ENCODE measurements around the gene ZP2.

Gene ZP2

DNA sequence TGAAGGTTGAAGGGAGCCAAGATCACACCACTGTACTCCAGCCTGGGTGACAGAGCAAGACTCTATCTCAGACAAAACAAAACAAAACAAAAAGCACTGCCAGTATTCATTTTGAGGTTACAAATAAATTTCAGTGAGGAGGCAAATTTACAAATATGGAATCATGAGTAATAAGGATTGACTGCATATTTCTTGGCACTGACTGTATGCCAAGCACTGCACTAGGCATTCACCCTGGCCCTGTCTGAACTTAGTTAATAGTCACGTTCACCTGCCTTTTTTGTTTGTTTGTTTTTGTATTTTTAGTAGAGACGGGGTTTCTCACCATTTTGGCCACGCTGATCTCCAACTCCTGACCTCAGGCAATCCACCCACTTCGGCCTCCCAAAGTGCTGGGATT is 47.8 kb downstream of the ZP2 start:
- DNase-seq: no peak
- Histone ChIP-seq H3K36me3 (peaks cover 30% of the 10 kb centered on the region), H3K27ac (no peak overlapping the region), H3K4me3 (ENCODE audit: low read depth, low read length) (no peak overlapping the region), H3K9me3 (ENCODE audit: severe bottlenecking) (no peaks in the 10 kb centered on the region), H3K27me3 (ENCODE audit: insufficient read depth, low read depth, severe bottlenecking) (no peaks in the 10 kb centered on the region)
- TF ChIP-seq, protein P1, sequence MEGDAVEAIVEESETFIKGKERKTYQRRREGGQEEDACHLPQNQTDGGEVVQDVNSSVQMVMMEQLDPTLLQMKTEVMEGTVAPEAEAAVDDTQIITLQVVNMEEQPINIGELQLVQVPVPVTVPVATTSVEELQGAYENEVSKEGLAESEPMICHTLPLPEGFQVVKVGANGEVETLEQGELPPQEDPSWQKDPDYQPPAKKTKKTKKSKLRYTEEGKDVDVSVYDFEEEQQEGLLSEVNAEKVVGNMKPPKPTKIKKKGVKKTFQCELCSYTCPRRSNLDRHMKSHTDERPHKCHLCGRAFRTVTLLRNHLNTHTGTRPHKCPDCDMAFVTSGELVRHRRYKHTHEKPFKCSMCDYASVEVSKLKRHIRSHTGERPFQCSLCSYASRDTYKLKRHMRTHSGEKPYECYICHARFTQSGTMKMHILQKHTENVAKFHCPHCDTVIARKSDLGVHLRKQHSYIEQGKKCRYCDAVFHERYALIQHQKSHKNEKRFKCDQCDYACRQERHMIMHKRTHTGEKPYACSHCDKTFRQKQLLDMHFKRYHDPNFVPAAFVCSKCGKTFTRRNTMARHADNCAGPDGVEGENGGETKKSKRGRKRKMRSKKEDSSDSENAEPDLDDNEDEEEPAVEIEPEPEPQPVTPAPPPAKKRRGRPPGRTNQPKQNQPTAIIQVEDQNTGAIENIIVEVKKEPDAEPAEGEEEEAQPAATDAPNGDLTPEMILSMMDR (IDR thresholded peaks at IDR 0.05; ENCODE audit: low read depth, low read length): no peak

DNA sequence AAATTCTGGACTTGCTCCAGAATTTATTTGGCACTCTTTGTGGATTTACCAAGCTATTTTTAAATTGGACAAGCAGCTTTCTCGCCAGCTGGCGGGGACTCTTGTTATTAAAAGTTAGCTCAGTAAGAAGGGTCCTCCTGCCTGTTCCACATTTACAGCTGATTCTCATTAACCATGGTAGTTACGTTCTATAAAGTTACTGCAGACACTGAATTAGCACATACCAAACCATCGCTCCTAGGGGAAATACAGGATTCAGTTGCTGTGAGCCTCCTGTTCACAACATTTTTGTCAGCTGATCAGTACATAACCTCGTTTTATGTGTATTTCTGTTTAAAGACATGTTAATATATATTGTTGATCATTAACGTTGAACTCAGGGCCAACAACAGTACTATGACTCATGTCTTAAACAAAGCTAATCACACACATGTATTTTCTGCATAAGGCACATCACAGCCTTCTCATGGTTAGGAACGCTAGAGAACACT is 48.7 kb downstream of the ZP2 start:
- Histone ChIP-seq H3K27ac (no peak overlapping the region), H3K36me3 (peaks cover 30% of the 10 kb centered on the region)
- no peak for DNase-seq

DNA sequence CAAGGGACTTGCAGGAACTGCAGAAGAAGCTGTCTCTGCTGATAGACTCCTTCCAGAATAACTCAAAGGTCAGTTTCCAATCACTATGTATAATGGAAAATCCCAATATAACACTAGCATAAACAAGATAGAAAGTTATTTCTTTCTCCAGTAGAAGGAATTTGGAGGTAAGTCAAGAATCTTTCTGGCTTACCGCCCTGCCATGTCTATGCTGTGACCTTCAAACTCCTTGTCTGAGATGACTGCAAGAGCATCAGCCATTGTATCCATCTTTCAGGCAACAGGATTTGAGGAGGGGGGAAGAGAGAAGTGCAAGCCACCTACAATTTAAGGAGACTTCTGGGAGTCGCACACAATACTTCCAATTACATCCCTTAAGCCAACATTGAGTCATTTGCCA is 50.2 kb downstream of the ZP2 start:
- H3K9me3 ChIP-seq (ENCODE audit: severe bottlenecking): no peaks in the 10 kb centered on the region
- TF ChIP-seq, protein P1 (IDR thresholded peaks at IDR 0.05; ENCODE audit: low read depth, low read length): no peak
- DNase-seq: no peak
- peaks cover 25% of the 10 kb centered on the region for H3K36me3 ChIP-seq
- no peak overlapping the region for H3K4me3 ChIP-seq (ENCODE audit: low read depth, low read length)
- H3K27ac ChIP-seq: no peak overlapping the region
- H3K27me3 ChIP-seq (ENCODE audit: insufficient read depth, low read depth, severe bottlenecking): no peaks in the 10 kb centered on the region

More for the DNA sequence above, 48.7 kb downstream of the ZP2 start:
- TF ChIP-seq, protein P1 (IDR thresholded peaks at IDR 0.05; ENCODE audit: low read depth, low read length): no peak
- Histone ChIP-seq H3K9me3 (ENCODE audit: severe bottlenecking) (no peaks in the 10 kb centered on the region), H3K4me3 (ENCODE audit: low read depth, low read length) (no peak overlapping the region), H3K27me3 (ENCODE audit: insufficient read depth, low read depth, severe bottlenecking) (no peaks in the 10 kb centered on the region)

DNA sequence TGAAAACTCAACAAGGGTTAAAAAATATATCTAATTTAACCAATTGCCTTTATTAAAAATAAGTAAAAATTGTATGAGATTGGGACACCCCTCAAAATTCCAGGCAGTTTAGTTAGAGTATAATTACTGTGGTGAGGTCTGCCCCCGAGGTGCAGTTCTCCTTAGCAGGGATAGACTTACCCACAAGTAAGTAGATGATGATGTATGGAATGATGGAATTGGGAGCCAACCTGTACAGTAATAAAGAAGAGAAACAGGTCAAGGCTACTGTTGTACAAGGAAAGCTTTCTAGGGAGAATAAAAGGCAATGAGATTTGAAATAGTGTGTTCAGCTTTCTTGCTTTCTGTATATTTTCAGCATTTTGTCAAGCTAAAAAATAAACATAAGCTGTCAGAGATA is 51.1 kb downstream of the ZP2 start:
- Histone ChIP-seq H3K4me3 (ENCODE audit: low read depth, low read length) (no peak overlapping the region), H3K9me3 (ENCODE audit: severe bottlenecking) (no peaks in the 10 kb centered on the region), H3K27me3 (ENCODE audit: insufficient read depth, low read depth, severe bottlenecking) (no peaks in the 10 kb centered on the region), H3K27ac (no peak overlapping the region), H3K36me3 (peaks cover 20% of the 10 kb centered on the region)
- no peak for DNase-seq
- TF ChIP-seq, protein P1 (IDR thresholded peaks at IDR 0.05; ENCODE audit: low read depth, low read length): no peak

DNA sequence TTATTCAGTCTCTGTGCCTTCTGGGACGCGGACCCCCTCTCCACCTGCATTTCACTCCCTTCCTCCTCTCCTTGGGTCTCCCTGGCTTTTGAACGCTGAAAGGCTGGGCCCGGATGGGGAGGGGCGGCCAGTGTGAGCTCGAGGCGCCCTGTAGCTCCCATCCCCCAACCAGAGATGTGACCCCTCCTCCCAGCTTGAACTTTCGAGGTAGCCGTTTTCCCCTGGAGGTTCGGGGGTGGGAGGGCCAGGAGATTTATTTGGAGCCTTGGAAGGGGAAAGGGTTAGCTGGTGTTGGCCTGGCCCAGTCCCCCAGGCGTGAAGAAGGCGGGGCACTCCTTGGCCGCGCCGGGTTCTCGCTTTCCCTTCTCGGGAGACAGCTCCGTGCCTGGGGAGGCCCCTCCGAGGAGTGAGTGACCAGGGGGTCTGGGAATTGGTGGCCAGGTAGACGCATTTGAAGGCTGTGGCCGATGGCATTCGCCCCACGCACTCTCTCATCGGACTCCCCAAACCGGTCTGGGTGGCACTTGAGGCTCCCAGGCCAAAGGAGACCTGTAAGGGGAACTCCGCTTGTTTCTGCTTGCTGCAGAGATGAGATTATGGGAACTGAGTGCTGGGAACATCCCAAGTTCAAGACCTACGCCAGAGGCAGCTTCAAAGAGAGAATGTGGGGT is 52.0 kb downstream of the ZP2 start:
- Histone ChIP-seq H3K27ac (no peak overlapping the region), H3K4me3 (ENCODE audit: low read depth, low read length) (peak overlapping the region; percentile 75), H3K9me3 (ENCODE audit: severe bottlenecking) (no peaks in the 10 kb centered on the region), H3K27me3 (ENCODE audit: insufficient read depth, low read depth, severe bottlenecking) (no peaks in the 10 kb centered on the region), H3K36me3 (peaks cover 14% of the 10 kb centered on the region)
- peak; percentile 49 for DNase-seq
- TF ChIP-seq, protein P1 (IDR thresholded peaks at IDR 0.05; ENCODE audit: low read depth, low read length): no peak
